ENCODE measurements around the gene KIF2A. TPM values are rescaled to one million over a fixed set of nuclear protein-coding genes. Genes with fewer than 3 reads are reported as not detected.

Gene KIF2A
- total RNA-seq, 1 experiment from 2014 or later, result 49.6 TPM

DNA sequence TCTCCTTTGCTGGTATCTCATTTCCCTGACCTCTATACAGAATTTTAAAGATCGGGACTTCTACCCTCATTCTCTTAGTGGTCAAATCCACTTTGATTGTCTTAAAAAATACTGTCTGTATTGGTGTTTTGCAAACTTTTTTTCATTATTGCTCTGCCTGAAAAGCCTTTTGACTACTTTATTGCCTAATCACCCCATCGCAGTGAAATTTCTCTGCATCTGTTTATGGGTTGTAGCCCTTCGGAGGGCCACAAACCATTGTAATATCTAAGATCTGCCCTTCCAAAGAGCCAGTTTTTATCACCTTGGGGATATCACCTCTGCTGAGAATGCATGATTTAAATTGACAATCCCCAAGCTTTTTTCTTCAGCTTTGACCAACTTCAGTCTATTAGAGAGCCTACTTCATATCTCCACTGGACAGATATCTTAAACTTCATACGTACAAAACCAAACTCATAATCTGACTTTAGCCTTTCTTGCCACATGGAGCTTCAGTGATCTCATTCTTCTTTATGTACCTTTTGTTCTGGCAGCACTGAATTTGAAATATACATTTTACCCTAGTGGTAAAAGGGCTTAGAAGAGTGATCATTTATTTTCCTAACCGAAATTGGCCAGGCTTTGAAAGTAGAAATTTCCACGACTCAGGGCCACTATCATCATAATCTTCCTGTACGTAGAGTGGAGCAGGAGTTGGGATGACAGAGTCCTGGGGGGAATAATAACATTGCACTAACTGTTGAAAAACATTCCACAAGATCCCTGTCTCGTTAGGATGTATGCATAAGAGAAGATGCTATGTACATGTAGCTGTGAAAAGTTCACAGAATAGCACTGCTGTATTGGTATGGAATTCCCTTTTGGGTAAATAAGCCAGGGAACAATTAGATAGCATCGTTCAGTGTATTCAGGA is 21.4 kb downstream of the KIF2A start:
- Histone ChIP-seq H3K4me3 (ENCODE audit: insufficient read depth, low read depth, low read length) (no peak overlapping the region), H3K27me3 (ENCODE audit: control insufficient read depth, insufficient read depth, low read length) (no peaks in the 10 kb centered on the region), H3K36me3 (replicated peaks; ENCODE audit: control insufficient read depth, insufficient read depth, low read length) (no peaks in the 10 kb centered on the region)
- no peak for DNase-seq

DNA sequence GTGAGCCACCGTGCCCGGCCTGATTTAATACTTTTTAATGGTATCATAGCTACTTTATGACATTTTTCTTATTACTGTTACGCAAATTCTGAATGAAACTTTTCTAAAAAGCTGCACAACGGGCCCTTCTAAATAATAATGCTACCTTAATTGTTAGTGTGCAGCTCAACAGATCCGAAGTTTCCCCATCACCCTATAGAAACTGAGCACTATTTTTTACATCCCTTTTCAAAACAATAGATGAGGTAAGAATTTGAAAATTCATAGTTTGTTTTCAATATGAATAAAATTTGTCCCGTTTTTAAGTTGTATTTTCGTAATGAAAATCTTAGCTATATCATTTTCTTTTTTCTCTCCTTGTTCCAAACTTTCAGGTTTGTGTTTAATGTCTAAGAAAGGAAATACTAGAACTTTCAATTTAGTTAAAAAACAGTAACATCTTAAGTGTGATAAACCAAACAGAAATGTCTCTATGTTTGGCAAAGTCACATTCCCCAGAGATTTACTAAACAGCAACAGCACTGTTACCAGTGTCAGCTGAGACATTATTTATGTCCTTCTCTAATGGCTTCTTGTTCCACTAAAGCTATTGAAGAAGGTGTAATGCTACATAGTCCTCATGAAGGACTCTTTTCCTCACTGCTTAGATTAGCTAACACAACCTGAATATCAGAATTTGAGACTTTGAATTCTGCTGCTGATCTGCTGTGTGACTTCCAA is 22.9 kb downstream of the KIF2A start:
- H3K27me3 ChIP-seq (ENCODE audit: control insufficient read depth, insufficient read depth, low read length), result no peaks in the 10 kb centered on the region
- no peak for DNase-seq

DNA sequence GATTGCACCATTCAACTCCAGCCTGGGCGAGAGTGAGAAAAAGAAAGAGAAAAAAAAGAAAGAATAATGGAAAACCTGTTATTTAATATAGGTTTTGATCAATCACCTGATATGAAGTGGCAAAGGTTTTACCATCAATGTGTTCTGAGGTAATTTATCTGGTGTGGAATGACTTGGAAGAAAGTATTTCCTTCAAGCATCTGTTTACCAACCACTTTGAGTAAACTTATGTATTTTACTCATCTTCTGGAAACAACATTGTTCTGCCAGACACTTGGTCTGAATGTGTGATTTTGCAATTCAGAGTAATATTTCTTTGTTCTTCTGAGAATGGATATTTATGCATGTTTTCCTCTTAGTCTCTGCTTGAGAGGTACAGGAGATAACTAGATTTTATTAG is 24.3 kb downstream of the KIF2A start:
- Histone ChIP-seq H3K36me3 (replicated peaks; ENCODE audit: control insufficient read depth, insufficient read depth, low read length) (no peaks in the 10 kb centered on the region), H3K27me3 (ENCODE audit: control insufficient read depth, insufficient read depth, low read length) (no peaks in the 10 kb centered on the region), H3K4me3 (ENCODE audit: insufficient read depth, low read depth, low read length) (no peak overlapping the region)
- no peak for DNase-seq

More for the DNA sequence above, 22.9 kb downstream of the KIF2A start:
- Histone ChIP-seq H3K36me3 (replicated peaks; ENCODE audit: control insufficient read depth, insufficient read depth, low read length) (no peaks in the 10 kb centered on the region), H3K4me3 (ENCODE audit: insufficient read depth, low read depth, low read length) (no peak overlapping the region)

DNA sequence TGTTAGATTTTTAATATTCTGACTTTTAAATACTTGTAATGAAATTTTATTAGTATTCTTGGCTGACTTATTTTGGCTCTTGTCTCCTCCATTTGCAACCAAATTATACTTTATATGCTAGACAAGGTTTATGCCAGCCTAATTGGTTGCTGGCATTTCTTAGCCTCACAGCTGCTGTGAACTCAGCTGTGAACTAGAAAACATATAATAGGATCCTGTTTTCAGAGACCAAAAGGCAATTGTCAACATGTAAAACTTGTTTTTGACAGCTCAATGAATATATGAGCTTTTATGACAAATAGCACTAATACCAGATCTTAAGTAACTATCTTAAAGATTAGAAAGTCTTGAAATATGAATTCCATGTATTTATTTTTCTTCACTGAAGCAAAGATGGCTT is 25.9 kb downstream of the KIF2A start:
- Histone ChIP-seq H3K4me3 (ENCODE audit: insufficient read depth, low read depth, low read length) (no peak overlapping the region), H3K27me3 (ENCODE audit: control insufficient read depth, insufficient read depth, low read length) (no peaks in the 10 kb centered on the region), H3K36me3 (replicated peaks; ENCODE audit: control insufficient read depth, insufficient read depth, low read length) (no peaks in the 10 kb centered on the region)
- no peak for DNase-seq

DNA sequence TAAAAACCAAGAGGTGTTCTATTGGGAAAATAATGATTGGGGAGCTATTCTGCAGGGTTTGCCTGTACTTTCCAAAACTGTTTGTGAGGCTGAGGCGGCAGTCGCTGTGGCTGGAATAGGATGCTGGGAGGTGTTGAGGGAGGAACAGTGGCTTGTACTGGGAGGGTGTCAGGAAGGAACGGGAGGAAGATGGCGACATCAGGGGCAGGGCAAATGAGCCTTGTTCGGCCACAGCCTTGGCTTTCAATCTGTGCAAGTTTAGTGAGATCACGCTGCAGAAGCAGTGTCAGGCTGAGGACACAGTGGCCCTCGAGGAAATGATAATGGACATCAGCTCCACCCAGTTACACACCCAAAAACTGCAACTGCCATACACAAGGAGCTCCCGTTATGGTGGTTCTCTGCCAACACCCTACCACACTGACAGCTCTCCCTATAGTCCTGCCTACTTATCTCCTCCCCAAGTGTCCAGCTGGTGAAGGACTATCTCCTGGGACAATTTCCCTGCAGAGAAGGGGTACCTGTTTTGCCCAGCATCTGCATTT is 27.3 kb downstream of the KIF2A start:
- no peak for DNase-seq
- H3K4me3 ChIP-seq (ENCODE audit: insufficient read depth, low read depth, low read length), result no peak overlapping the region
- H3K27me3 ChIP-seq (ENCODE audit: control insufficient read depth, insufficient read depth, low read length), result no peaks in the 10 kb centered on the region
- H3K36me3 ChIP-seq (replicated peaks; ENCODE audit: control insufficient read depth, insufficient read depth, low read length), result no peaks in the 10 kb centered on the region

DNA sequence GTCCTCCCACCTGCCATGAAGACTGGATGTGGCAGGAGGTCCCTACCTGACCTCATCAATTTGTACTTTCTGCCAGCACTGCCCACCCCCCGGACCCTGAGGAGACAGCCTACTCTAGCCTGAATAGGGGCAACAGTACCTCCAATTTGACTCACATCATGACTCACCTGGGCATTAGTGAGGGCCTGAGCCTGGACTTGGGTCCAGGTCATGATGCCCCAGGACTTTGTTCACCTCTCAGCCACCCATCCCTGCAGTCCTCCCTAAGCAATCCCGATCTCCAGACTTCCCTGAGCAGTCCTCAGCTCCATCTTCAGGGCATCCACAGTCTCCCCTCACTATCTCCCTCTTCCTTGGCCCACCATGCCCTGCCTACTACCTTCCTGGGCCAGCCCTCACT is 28.1 kb downstream of the KIF2A start:
- H3K4me3 ChIP-seq (ENCODE audit: insufficient read depth, low read depth, low read length), result no peak overlapping the region
- H3K36me3 ChIP-seq (replicated peaks; ENCODE audit: control insufficient read depth, insufficient read depth, low read length), result no peaks in the 10 kb centered on the region
- H3K27me3 ChIP-seq (ENCODE audit: control insufficient read depth, insufficient read depth, low read length), result no peaks in the 10 kb centered on the region
- no peak for DNase-seq

DNA sequence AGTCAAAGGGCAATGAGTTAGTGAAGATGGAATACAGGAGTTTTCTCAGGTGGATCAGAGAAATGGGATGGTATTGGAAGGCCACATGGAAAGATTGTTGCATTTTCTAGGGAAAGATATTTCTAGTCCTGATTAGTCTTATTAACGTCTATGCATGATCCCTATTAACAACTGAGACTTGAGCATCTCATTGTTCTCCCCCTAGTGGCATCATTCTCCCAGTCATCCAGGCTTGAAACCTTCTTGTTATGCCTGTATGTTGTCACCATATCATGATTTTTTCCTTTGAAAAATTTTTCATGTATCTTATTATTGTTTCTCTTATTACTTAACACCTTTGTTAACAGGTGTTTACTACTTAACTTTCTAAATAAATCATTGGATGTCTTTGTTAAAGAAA is 34.4 kb downstream of the KIF2A start:
- H3K36me3 ChIP-seq (replicated peaks; ENCODE audit: control insufficient read depth, insufficient read depth, low read length), result no peaks in the 10 kb centered on the region
- no peak overlapping the region for H3K4me3 ChIP-seq (ENCODE audit: insufficient read depth, low read depth, low read length)
- H3K27me3 ChIP-seq (ENCODE audit: control insufficient read depth, insufficient read depth, low read length), result no peaks in the 10 kb centered on the region
- DNase-seq, result peak; percentile 43

- H3K27me3 ChIP-seq (ENCODE audit: control insufficient read depth, insufficient read depth, low read length), result no peaks in the 10 kb centered on the region
- DNase-seq, result no peak
- H3K4me3 ChIP-seq (ENCODE audit: insufficient read depth, low read depth, low read length), result no peak overlapping the region
- no peaks in the 10 kb centered on the region for H3K36me3 ChIP-seq (replicated peaks; ENCODE audit: control insufficient read depth, insufficient read depth, low read length)
Measured at GRCh38 chr5:62340979-62341378, 35.0 kb downstream of the KIF2A start.

DNA sequence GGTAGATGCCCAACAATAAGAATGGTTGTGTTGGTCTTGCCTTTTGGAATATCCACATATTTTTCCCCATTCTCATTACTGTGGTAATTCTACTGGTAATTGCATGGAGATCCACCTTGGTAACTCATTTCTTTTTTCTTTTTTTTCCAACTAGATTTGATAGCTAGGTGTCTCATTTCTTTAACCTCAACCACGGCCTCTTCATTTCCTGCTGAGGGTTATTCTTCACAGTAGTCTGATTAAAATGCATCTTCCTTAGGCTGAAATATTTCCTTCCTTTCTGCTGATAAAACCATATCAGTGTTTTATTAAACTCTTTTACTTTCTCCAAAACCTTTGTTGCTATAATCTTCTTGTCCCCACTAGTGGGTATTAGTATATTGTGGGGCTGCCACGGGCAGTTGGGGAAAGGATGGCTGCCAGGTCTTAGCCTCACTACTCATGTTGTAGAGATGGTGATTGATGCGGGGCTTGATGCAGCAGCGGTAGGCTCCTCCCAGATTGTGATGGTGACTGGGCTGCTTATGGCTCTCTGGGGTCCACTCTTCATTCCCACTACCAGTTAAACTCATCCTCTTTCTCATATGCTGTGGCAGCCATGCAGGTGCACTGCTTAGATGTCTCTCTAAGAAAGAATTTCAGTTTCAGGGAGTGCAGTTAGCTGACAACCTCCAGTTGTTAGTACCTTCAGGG is 35.9 kb downstream of the KIF2A start:
- Histone ChIP-seq H3K36me3 (replicated peaks; ENCODE audit: control insufficient read depth, insufficient read depth, low read length) (no peaks in the 10 kb centered on the region), H3K27me3 (ENCODE audit: control insufficient read depth, insufficient read depth, low read length) (no peaks in the 10 kb centered on the region), H3K4me3 (ENCODE audit: insufficient read depth, low read depth, low read length) (no peak overlapping the region)
- DNase-seq, result no peak

GRCh38 chr5:62342476-62342837 is 36.5 kb downstream of the KIF2A start:
- no peak overlapping the region for H3K4me3 ChIP-seq (ENCODE audit: insufficient read depth, low read depth, low read length)
- H3K27me3 ChIP-seq (ENCODE audit: control insufficient read depth, insufficient read depth, low read length), result no peaks in the 10 kb centered on the region
- H3K36me3 ChIP-seq (replicated peaks; ENCODE audit: control insufficient read depth, insufficient read depth, low read length), result no peaks in the 10 kb centered on the region; the same call in 1 of the 2 replicates
- DNase-seq, result no peak

DNA sequence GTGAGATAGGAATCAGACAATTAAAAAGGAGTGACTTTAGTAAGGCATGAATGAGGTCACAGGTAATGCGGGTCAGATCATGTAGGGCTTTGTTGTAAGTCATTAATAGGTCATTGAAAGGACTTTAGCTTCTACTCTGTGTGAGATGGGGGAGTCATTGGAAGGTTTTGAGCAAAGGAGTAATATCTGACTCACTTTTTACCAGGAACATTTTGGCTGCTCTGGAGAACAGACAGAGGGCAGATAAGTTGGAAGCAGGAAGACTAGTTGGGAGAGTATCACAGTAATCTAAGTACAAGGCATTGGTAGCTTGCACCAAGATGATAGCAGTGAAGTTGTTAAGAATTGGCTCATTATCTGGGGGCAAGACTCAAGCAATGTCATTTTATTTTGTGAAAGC is 37.4 kb downstream of the KIF2A start:
- DNase-seq, result no peak
- no peak overlapping the region for H3K4me3 ChIP-seq (ENCODE audit: insufficient read depth, low read depth, low read length)
- peaks cover 2% of the 10 kb centered on the region; the same call in 1 of the 2 replicates for H3K36me3 ChIP-seq (replicated peaks; ENCODE audit: control insufficient read depth, insufficient read depth, low read length)
- no peaks in the 10 kb centered on the region for H3K27me3 ChIP-seq (ENCODE audit: control insufficient read depth, insufficient read depth, low read length)

GRCh38 chr5:62346748-62347147 is 40.7 kb downstream of the KIF2A start:
- DNase-seq, result no peak
- H3K36me3 ChIP-seq (replicated peaks; ENCODE audit: control insufficient read depth, insufficient read depth, low read length), result peaks cover 4% of the 10 kb centered on the region
- no peaks in the 10 kb centered on the region for H3K27me3 ChIP-seq (ENCODE audit: control insufficient read depth, insufficient read depth, low read length)
- no peak overlapping the region for H3K4me3 ChIP-seq (ENCODE audit: insufficient read depth, low read depth, low read length)

GRCh38 chr5:62347928-62348327 is 41.9 kb downstream of the KIF2A start:
- DNase-seq, result no peak
- H3K36me3 ChIP-seq (replicated peaks; ENCODE audit: control insufficient read depth, insufficient read depth, low read length), result peaks cover 5% of the 10 kb centered on the region
- no peak overlapping the region for H3K4me3 ChIP-seq (ENCODE audit: insufficient read depth, low read depth, low read length)
- H3K27me3 ChIP-seq (ENCODE audit: control insufficient read depth, insufficient read depth, low read length), result no peaks in the 10 kb centered on the region

GRCh38 chr5:62348723-62349481 is 42.9 kb downstream of the KIF2A start:
- Histone ChIP-seq H3K36me3 (replicated peaks; ENCODE audit: control insufficient read depth, insufficient read depth, low read length) (peaks cover 7% of the 10 kb centered on the region), H3K27me3 (ENCODE audit: control insufficient read depth, insufficient read depth, low read length) (no peaks in the 10 kb centered on the region), H3K4me3 (ENCODE audit: insufficient read depth, low read depth, low read length) (no peak overlapping the region)
- no peak for DNase-seq
